ENCODE measurements around the gene PLXNB2. TPM values are rescaled to one million over a fixed set of nuclear protein-coding genes. Genes with fewer than 3 reads are reported as not detected.

PLXNB2 gene
- total and polyA plus RNA-seq, 2 donors from 2014 or later = 128 to 383 TPM

DNA sequence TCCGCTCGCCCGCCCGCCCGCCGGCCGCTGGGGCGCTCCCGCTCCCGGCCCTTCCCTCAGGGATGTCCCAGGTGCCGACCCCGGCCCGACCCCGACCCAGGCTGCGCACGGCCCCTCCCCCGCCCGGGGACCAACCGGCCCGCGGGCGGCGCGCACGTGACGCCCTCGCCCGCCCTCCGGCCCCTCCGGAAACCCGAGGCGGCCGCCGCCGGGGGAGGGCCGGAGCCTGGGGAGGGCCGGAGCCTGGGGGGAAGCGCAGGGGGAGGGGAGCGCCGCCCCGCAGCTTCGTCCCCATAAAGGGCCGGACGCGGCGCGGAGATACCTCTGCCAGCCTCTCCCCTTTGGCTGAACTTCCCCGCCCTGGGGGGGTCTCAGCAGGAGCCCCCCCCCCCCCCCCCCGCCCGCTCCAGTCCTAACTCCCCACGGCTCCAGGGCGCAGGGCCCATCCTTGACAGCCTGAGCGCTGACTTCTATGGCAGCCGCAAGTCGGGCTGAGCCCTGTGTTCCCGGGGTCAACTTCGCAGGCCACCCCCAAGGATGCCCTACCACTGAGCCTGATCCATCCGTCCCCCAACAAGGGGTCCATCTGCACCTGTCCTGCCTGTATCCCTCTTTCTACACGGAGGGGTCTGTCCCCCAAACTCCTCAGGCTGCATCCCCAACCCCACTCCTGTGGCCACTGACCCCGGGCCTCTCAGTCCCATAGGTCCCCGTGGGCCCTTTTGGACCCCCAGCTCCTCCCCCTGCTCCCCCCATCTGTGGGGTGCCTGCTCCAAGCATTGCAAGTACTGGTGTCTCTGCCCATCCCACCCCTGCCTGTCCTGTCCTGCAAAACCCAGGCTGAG lies 45.6 kb downstream of the PLXNB2 start, which contains the start of gene MAPK12:
TSS of gene MAPK12 (minus strand) at position 69 of the 845 bp plus-strand sequence. CDS start 174 bp downstream, outside the sequence.
- FAIRE-seq = no peak
- Histone ChIP-seq H3K36me3 (ENCODE audit: control insufficient read depth in 2 of 3, insufficient read depth in 3 of 3, low read length in 3 of 3) (no peaks in the 10 kb centered on the region), H3K9ac (ENCODE audit: low read length in 3 of 3) (no peak within 1 kb of the TSS), H3K27me3 (ENCODE audit: control insufficient read depth, insufficient read depth, low read length) (no peaks in the 10 kb centered on the region), H3K9me3 (ENCODE audit: control insufficient read depth in 2 of 3, insufficient read depth in 1 of 3, low read length in 3 of 3) (no peaks in the 10 kb centered on the region), H3K4me3 (ENCODE audit: low read length in 3 of 3) (peak within 1 kb of the TSS; percentile 7 to 39 (median 17)), H3K4me1 (ENCODE audit: control insufficient read depth in 2 of 3, insufficient read depth in 2 of 3, low read depth in 1 of 3, low read length in 3 of 3) (peaks cover 0 to 9% (median 6%) of the 10 kb centered on the region in 3 donors), H3K27ac (ENCODE audit: low read depth in 2 of 2, low read length in 2 of 2) (no peak within 1 kb of the TSS)
- peak in 4 of 5 donors; percentile 36 to 81 (median 65) for DNase-seq
- TF ChIP-seq, protein P1, sequence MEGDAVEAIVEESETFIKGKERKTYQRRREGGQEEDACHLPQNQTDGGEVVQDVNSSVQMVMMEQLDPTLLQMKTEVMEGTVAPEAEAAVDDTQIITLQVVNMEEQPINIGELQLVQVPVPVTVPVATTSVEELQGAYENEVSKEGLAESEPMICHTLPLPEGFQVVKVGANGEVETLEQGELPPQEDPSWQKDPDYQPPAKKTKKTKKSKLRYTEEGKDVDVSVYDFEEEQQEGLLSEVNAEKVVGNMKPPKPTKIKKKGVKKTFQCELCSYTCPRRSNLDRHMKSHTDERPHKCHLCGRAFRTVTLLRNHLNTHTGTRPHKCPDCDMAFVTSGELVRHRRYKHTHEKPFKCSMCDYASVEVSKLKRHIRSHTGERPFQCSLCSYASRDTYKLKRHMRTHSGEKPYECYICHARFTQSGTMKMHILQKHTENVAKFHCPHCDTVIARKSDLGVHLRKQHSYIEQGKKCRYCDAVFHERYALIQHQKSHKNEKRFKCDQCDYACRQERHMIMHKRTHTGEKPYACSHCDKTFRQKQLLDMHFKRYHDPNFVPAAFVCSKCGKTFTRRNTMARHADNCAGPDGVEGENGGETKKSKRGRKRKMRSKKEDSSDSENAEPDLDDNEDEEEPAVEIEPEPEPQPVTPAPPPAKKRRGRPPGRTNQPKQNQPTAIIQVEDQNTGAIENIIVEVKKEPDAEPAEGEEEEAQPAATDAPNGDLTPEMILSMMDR (IDR thresholded peaks at IDR 0.05; ENCODE audit: borderline replicate concordance, extremely low read depth, insufficient read depth) = no peak
- intact Hi-C loops (cut with DNase I) = loop anchor here (5.0 kb wide), 1 partner anchor 75 kb away; no protein-coding TSS in a partner anchor

DNA sequence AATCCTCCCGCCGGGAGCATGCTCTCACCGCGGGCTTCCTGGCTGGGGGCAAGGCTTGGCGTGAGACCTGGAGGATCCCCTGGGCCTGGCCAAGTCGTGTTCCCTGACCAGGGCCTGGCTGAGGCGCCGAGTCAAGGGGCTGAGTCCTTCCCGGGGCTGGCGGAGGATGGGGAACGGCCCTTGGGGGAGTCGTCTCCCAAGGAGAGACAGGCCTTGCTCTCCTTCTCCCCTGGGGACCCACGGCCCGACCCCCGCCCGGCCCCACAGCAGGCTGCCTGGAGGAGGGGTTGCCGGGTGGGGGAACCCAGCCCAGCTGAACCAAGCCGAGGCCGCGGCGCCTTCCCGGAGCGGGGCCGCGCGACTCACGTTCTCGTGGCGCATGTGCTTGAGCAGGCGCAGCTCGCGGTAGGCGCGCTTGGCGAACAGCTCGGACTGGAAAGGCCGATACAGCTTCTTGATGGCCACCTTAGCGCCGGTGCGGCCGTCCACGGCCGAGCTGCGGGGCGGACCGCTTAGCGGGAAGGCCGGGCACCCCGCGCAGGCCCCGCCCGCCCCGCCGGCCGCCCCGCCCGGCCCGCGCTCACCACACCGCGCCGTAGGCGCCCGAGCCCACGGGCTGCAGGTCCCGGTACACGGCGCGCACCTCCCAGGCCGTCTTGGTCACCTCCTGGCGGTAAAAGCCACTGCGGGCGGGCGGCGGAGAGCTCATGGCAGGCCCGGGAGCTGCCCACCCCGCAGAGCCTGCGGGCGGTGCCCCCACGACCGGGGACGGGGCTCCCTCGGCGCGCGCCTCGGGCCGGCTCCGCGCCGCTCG lies 46.4 kb downstream of the PLXNB2 start:
- FAIRE-seq (no peak), DNase-seq (peak in 4 of 5 donors; percentile 44 to 75 (median 60))
- H3K9ac ChIP-seq (ENCODE audit: low read length in 3 of 3) = no peak overlapping the region
- H3K4me1 ChIP-seq (ENCODE audit: control insufficient read depth in 2 of 3, insufficient read depth in 2 of 3, low read depth in 1 of 3, low read length in 3 of 3) = peaks cover 0 to 9% (median 6%) of the 10 kb centered on the region in 3 donors
- no peaks in the 10 kb centered on the region for H3K27me3 ChIP-seq (ENCODE audit: control insufficient read depth, insufficient read depth, low read length)
- H3K9me3 ChIP-seq (ENCODE audit: control insufficient read depth in 2 of 3, insufficient read depth in 1 of 3, low read length in 3 of 3) = no peaks in the 10 kb centered on the region
- intact Hi-C loops (cut with DNase I) = loop anchor here (5.0 kb wide), 1 partner anchor 76 kb away; no protein-coding TSS in a partner anchor
- H3K4me3 ChIP-seq (ENCODE audit: low read length in 3 of 3) = peak overlapping the region; percentile 7 to 39 (median 17)
- no peaks in the 10 kb centered on the region for H3K36me3 ChIP-seq (ENCODE audit: control insufficient read depth in 2 of 3, insufficient read depth in 3 of 3, low read length in 3 of 3)
- TF ChIP-seq, protein P1 (IDR thresholded peaks at IDR 0.05; ENCODE audit: borderline replicate concordance, extremely low read depth, insufficient read depth) = no peak
- H3K27ac ChIP-seq (ENCODE audit: low read depth in 2 of 2, low read length in 2 of 2) = no peak overlapping the region

DNA sequence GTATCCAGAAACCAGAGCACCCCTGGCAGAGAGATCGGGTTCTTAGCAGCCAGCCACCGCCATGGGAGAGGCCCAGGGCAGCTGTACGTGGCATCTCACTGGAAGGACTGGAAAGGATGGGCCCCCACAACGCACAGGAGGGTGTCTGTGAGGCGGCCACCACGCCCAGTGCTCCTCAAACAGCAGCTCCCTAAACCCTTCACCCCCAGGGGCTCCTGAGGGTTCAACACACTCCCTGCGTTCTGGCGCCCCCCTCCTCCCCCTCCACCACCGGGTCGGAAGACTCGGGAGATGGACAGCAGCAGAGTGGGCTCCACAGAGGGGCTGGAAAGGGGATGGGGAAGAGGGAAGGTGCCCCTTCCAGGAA lies 47.0 kb downstream of the PLXNB2 start:
- intact Hi-C loops (cut with DNase I) = loop anchor here (5.0 kb wide), 1 partner anchor 77 kb away; no protein-coding TSS in a partner anchor
- H3K36me3 ChIP-seq (ENCODE audit: control insufficient read depth in 2 of 3, insufficient read depth in 3 of 3, low read length in 3 of 3) = no peaks in the 10 kb centered on the region
- H3K9me3 ChIP-seq (ENCODE audit: control insufficient read depth in 2 of 3, insufficient read depth in 1 of 3, low read length in 3 of 3) = no peaks in the 10 kb centered on the region
- H3K27me3 ChIP-seq (ENCODE audit: control insufficient read depth, insufficient read depth, low read length) = no peaks in the 10 kb centered on the region
- no peak overlapping the region for H3K9ac ChIP-seq (ENCODE audit: low read length in 3 of 3)
- H3K4me1 ChIP-seq (ENCODE audit: control insufficient read depth in 2 of 3, insufficient read depth in 2 of 3, low read depth in 1 of 3, low read length in 3 of 3) = peaks cover 0 to 9% (median 6%) of the 10 kb centered on the region in 3 donors
- no peak for DNase-seq
- FAIRE-seq = no peak
- no peak overlapping the region for H3K27ac ChIP-seq (ENCODE audit: low read depth in 2 of 2, low read length in 2 of 2)
- H3K4me3 ChIP-seq (ENCODE audit: low read length in 3 of 3) = peak overlapping the region in 1 of 3 donors; percentile 39
- TF ChIP-seq, protein P1 (IDR thresholded peaks at IDR 0.05; ENCODE audit: borderline replicate concordance, extremely low read depth, insufficient read depth) = no peak

Data from kidney (tissue), 14 donors.